Nephron progenitor cell (in vitro differentiated cells): ENCODE measurements around the gene RAD51B.
A peak's percentile ranks its signal among the peaks of the same experiment; 100 is the strongest.

Source experiments
- DNase-seq: peaks from one replicate; pipeline ENCODE4 v3.0.0; 2021
- H3K27ac Mint-ChIP-seq: 2 replicates; pipeline ENCODE4 v1.8.0; 2021; ENCODE audit warnings: mild to moderate bottlenecking, moderate library complexity, mixed read lengths
- H3K27me3 Mint-ChIP-seq: 2 replicates; pipeline ENCODE4 v1.8.0; 2021; ENCODE audit warnings: mild to moderate bottlenecking, low read depth, mixed read lengths; ENCODE audit not compliant: poor library complexity
- H3K36me3 Mint-ChIP-seq: 2 replicates; pipeline ENCODE4 v1.8.0; 2021; ENCODE audit warnings: low read depth, mixed read lengths
- H3K4me1 Mint-ChIP-seq: 2 replicates; pipeline ENCODE4 v1.8.0; 2021; ENCODE audit warnings: mixed read lengths
- H3K4me3 Mint-ChIP-seq: 2 replicates; pipeline ENCODE4 v1.8.0; 2021; ENCODE audit warnings: mild to moderate bottlenecking, moderate library complexity, mixed read lengths
- H3K9me3 Mint-ChIP-seq: 2 replicates; pipeline ENCODE4 v1.8.0; 2021; ENCODE audit warnings: mild to moderate bottlenecking, moderate library complexity, mixed read lengths
- CTCF ChIP-seq: fragments of 200-600 bp; sonication (generic); IDR thresholded peaks from 2 replicates; pipeline ENCODE4 v1.5.0; 2021; ENCODE audit warnings: antibody characterized with exemption

The RAD51B gene

GRCh38 chr14:68203871-68204270 is 384.3 kb downstream of the RAD51B start:
- Mint-ChIP-seq H3K9me3 (peaks cover 24% of the 10 kb centered on the region), H3K27ac (no peak overlapping the region), H3K4me1 (peaks cover 14% of the 10 kb centered on the region), H3K27me3 (no peaks in the 10 kb centered on the region), H3K36me3 (peaks cover 18% of the 10 kb centered on the region), H3K4me3 (no peak overlapping the region)
- TF ChIP-seq CTCF = no peak
- DNase-seq = no peak

- Mint-ChIP-seq H3K27ac (no peak overlapping the region), H3K4me1 (peaks cover 12% of the 10 kb centered on the region), H3K4me3 (no peak overlapping the region), H3K36me3 (peaks cover 18% of the 10 kb centered on the region), H3K27me3 (no peaks in the 10 kb centered on the region), H3K9me3 (peaks cover 11% of the 10 kb centered on the region)
- no peak for DNase-seq
- no peak for TF ChIP-seq CTCF
Observed at GRCh38 chr14:68208218-68208617, 388.6 kb downstream of the RAD51B start.

GRCh38 chr14:68208626-68209317 is 389.2 kb downstream of the RAD51B start:
- DNase-seq = no peak
- Mint-ChIP-seq H3K4me1 (peaks cover 12% of the 10 kb centered on the region), H3K4me3 (no peak overlapping the region), H3K9me3 (peaks cover 6% of the 10 kb centered on the region), H3K36me3 (peaks cover 13% of the 10 kb centered on the region), H3K27ac (no peak overlapping the region), H3K27me3 (no peaks in the 10 kb centered on the region)
- TF ChIP-seq CTCF = no peak

GRCh38 chr14:68210729-68211299 is 391.2 kb downstream of the RAD51B start:
- no peaks in the 10 kb centered on the region for H3K27me3 Mint-ChIP-seq
- H3K4me1 Mint-ChIP-seq = peaks cover 12% of the 10 kb centered on the region
- H3K36me3 Mint-ChIP-seq = peaks cover 5% of the 10 kb centered on the region
- H3K9me3 Mint-ChIP-seq = no peaks in the 10 kb centered on the region
- no peak overlapping the region for H3K4me3 Mint-ChIP-seq
- peak overlapping the region; percentile 81 for H3K27ac Mint-ChIP-seq
- TF ChIP-seq CTCF = no peak
- DNase-seq = no peak

GRCh38 chr14:68211421-68211820 is 391.8 kb downstream of the RAD51B start:
- Mint-ChIP-seq H3K4me1 (peaks cover 18% of the 10 kb centered on the region), H3K4me3 (no peak overlapping the region), H3K27ac (peak overlapping the region; percentile 81), H3K9me3 (no peaks in the 10 kb centered on the region), H3K36me3 (peaks cover 5% of the 10 kb centered on the region), H3K27me3 (no peaks in the 10 kb centered on the region)
- no peak for TF ChIP-seq CTCF
- DNase-seq = no peak

GRCh38 chr14:68211886-68212285 is 392.3 kb downstream of the RAD51B start:
- H3K4me3 Mint-ChIP-seq = no peak overlapping the region
- H3K27me3 Mint-ChIP-seq = no peaks in the 10 kb centered on the region
- no peak for TF ChIP-seq CTCF
- H3K36me3 Mint-ChIP-seq = peaks cover 5% of the 10 kb centered on the region
- H3K4me1 Mint-ChIP-seq = peaks cover 23% of the 10 kb centered on the region
- H3K27ac Mint-ChIP-seq = no peak overlapping the region
- DNase-seq = no peak
- no peaks in the 10 kb centered on the region for H3K9me3 Mint-ChIP-seq
